DND-41 (cell line): ENCODE data around the gene VWA8.

Experiments
- ATAC-seq: fragments of 200-7000 bp; cut with Tn5 transposase; 3 replicates; pipeline ENCODE4 v1.9.1; 2021; ENCODE audit warnings: low read depth; ENCODE audit not compliant: insufficient read depth
- DNase-seq: peaks from one replicate; pipeline ENCODE4 v3.0.0-alpha.2; 2020
- H2AFZ ChIP-seq: 2 replicates; pipeline ENCODE4 v1.6.0; 2012; ENCODE audit warnings: low read depth, low read length
- H3K27ac ChIP-seq: 2 replicates; pipeline ENCODE4 v1.5.1; 2012; ENCODE audit warnings: low read length, inconsistent platforms
- H3K27me3 ChIP-seq: fragments of 200-600 bp; sonication (generic); 2 replicates; pipeline ENCODE4 v1.6.0; 2012; ENCODE audit warnings: low read length, mild to moderate bottlenecking, inconsistent platforms; ENCODE audit not compliant: insufficient read depth, poor library complexity
- H3K36me3 ChIP-seq: 2 replicates; pipeline ENCODE4 v1.5.1; 2012; ENCODE audit warnings: low read length, inconsistent platforms; ENCODE audit not compliant: insufficient read depth
- H3K4me1 ChIP-seq: 2 replicates; pipeline ENCODE4 v1.5.1; 2012; ENCODE audit warnings: mild to moderate bottlenecking, low read length; ENCODE audit not compliant: insufficient read depth
- H3K4me2 ChIP-seq: 2 replicates; pipeline ENCODE4 v1.6.0; 2012; ENCODE audit warnings: mild to moderate bottlenecking, moderate library complexity, low read length, inconsistent platforms; ENCODE audit not compliant: insufficient read depth
- H3K4me3 ChIP-seq, 2 experiments: fragments of 200-600 bp in 1 of 2; shearing (Covaris generic) in 1 of 2; 2 replicates each; pipeline ENCODE4 v1.5.1; 2012 to 2016; ENCODE audit warnings: inconsistent platforms in 2 of 2, low read length in 2 of 2, mild to moderate bottlenecking in 2 of 2, low read depth in 1 of 2, moderate library complexity in 1 of 2
- H3K79me2 ChIP-seq: 2 replicates; pipeline ENCODE4 v1.6.0; 2012; ENCODE audit warnings: low read length, inconsistent platforms; ENCODE audit not compliant: insufficient read depth
- H3K9ac ChIP-seq: 2 replicates; pipeline ENCODE4 v1.6.0; 2012; ENCODE audit warnings: low read depth, mild to moderate bottlenecking, inconsistent platforms, low read length, moderate library complexity
- H3K9me3 ChIP-seq: 2 replicates; pipeline ENCODE4 v1.5.1; 2012; ENCODE audit warnings: low read length, moderate library complexity, mild to moderate bottlenecking, inconsistent platforms; ENCODE audit not compliant: insufficient read depth, severe bottlenecking
- H4K20me1 ChIP-seq: 2 replicates; pipeline ENCODE4 v1.6.0; 2012; ENCODE audit warnings: low read length; ENCODE audit not compliant: insufficient read depth
- CTCF ChIP-seq: IDR thresholded peaks from 2 replicates; pipeline ENCODE4 v1.5.1; 2012; ENCODE audit warnings: borderline replicate concordance, low read length, moderate library complexity, mild to moderate bottlenecking; ENCODE audit not compliant: poor library complexity, severe bottlenecking; ENCODE audit errors: extremely low read depth
- EZH2 ChIP-seq: IDR thresholded peaks from 3 replicates; pipeline ENCODE4 v1.6.1; 2012; ENCODE audit warnings: borderline replicate concordance, low read depth, mild to moderate bottlenecking, moderate library complexity, low read length, inconsistent platforms; ENCODE audit not compliant: severe bottlenecking

VWA8 gene

GRCh38 chr13:41651413-41652058, 309.4 kb downstream of the VWA8 start:
- Histone ChIP-seq H3K9ac (no peak overlapping the region), H3K79me2 (no peaks in the 10 kb centered on the region), H3K27ac (no peak overlapping the region), H3K36me3 (no peaks in the 10 kb centered on the region), H3K9me3 (no peaks in the 10 kb centered on the region), H3K4me3 (no peak overlapping the region), H4K20me1 (no peaks in the 10 kb centered on the region), H2AFZ (no peak overlapping the region), H3K27me3 (no peaks in the 10 kb centered on the region), H3K4me2 (no peak overlapping the region), H3K4me1 (no peaks in the 10 kb centered on the region)
- ATAC-seq (no peak), DNase-seq (no peak)
- TF ChIP-seq EZH2: no peak
- no peak for TF ChIP-seq CTCF

- Histone ChIP-seq H3K4me2 (no peak overlapping the region), H3K9me3 (no peaks in the 10 kb centered on the region), H3K36me3 (no peaks in the 10 kb centered on the region), H4K20me1 (no peaks in the 10 kb centered on the region), H3K79me2 (no peaks in the 10 kb centered on the region), H3K4me3 (no peak overlapping the region), H3K4me1 (no peaks in the 10 kb centered on the region), H3K27me3 (no peaks in the 10 kb centered on the region), H2AFZ (no peak overlapping the region), H3K9ac (no peak overlapping the region), H3K27ac (no peak overlapping the region)
- DNase-seq (no peak), ATAC-seq (no peak)
- TF ChIP-seq CTCF (no peak), EZH2 (no peak)
Observed at GRCh38 chr13:41650706-41651105, 310.2 kb downstream of the VWA8 start.

- no peak overlapping the region for H3K27ac ChIP-seq
- H3K36me3 ChIP-seq: no peaks in the 10 kb centered on the region
- no peaks in the 10 kb centered on the region for H4K20me1 ChIP-seq
- H3K79me2 ChIP-seq: no peaks in the 10 kb centered on the region
- ATAC-seq (no peak), DNase-seq (no peak)
- H3K4me3 ChIP-seq: no peak overlapping the region
- H3K27me3 ChIP-seq: no peaks in the 10 kb centered on the region
- H3K9ac ChIP-seq: no peak overlapping the region
- TF ChIP-seq CTCF: peak; percentile 31
- TF ChIP-seq EZH2: no peak
- no peak overlapping the region for H2AFZ ChIP-seq
- no peaks in the 10 kb centered on the region for H3K4me1 ChIP-seq
- no peak overlapping the region for H3K4me2 ChIP-seq
- no peaks in the 10 kb centered on the region for H3K9me3 ChIP-seq
Observed at GRCh38 chr13:41649659-41650058, 311.2 kb downstream of the VWA8 start.
